GM18499 (cell line): ENCODE data around the gene MYEOV.

ENCODE experiments used
- ATAC-seq: cut with Tn5 transposase; IDR thresholded peaks from one replicate; pipeline ENCODE4 v1.9.1; 2021; ENCODE audit warnings: moderate number of reproducible peaks; ENCODE audit not compliant: insufficient read depth, unreplicated experiment

MYEOV gene

DNA sequence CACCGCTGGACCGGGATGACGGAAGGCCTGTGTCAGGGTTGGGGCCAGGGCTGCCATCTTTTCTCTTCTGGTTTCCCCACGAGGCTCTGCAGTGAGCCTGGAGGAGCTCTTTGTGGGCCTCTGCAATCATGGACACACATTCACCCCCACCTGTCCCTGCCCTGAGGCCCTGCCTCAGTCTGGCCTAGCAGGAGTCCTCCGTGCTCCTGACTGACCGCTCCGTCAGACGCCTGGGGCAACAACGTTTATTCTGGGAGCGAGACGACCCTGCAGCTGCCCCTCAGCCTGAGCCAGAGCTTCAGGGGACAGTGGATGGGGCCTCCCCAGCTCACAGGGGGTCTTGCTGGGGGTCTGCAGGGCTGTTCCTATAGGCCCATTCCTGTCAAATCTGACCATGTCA lies 8.2 kb upstream of the MYEOV start:
- ATAC-seq, result no peak

DNA sequence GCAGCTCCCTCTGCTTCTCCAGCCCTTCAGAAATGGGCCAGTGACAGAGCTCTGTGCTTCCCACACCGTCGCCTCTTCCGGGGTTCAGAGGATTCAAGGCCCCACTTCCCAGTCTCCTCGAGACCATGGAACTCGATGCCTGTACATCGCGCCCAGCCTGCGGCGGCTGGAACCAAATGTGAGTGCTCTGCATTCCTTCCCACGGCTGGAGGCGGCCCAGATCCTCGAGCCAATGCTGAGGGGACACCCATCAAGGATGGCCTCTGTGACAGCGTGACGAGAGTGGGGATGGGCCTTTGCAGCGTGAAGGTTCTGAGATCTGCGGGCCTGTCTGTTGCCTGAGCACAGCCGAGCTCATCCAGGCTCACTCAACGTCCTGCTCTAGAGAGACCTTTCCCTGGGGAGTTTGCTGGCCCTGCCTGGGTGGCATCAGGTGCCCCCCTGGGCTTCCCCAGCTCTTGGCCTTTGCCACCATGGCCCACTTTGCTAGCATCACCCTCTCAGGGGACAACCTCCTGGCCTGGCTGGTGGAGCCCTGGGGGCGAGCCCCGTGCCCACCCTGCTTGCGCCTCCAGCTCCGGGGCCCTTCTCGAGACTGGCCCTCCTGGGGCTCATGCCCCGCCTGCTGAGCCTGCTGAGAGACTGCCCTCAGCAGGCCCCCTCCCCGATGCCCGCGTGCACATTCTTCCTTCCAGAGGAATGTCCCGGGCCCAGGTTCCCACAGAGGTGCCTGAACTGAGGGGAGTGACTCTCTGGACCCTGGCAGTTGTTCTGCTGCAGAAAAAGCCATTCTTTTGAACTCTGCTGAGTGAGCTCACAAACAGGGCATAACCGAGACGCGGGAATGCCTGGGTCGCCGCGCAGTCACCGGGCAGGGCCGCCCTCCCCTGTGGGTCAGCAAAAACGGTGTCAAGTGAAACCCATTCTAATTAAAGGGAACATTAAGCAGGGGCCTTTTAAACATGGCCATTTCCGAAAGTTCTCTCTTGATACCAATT lies 7.3 kb upstream of the MYEOV start:
- ATAC-seq, result no peak

DNA sequence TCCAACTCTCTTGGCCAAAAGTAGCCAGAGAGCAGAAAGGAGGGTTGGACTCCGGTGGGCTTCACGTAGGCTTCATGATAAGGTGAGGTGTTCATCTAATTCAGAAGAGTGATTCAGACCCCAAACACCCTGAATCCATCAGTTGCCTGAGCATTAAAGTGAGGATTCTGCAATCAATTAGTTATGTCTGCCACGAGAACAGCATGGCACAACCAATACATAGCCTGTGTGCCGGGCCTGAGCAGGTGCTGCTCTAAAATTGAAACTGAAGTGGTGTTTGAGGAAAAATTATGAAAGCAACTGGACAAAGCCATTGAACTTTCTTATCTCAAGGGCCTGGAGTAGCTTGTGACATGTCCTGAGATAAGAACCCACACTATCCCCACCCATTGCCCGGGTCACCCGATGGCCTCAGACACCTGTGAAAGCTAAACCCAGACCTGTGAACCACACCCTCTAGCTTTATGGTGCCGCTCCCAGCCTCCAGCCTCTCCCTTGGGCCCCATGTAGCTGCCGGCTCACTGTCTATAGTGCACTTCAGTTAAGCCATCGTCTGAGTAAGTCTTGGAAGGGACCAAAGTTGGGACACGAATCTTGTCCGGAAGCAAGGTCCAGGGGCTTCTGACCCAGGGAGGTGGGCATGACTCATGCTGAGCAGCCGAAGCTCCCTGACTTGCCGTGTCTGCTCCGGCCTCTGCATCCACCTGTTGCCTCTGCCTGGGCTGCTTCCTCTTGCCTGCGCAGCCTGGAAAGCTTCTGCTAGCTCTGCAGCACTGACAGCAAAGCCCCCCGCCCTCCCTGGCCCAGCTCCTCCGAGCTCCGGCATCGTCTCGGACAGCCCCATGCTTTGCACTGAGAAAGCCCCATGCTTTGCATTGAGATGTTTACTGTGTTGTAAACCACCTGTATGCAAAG lies 5.7 kb upstream of the MYEOV start:
- ATAC-seq, result no peak

DNA sequence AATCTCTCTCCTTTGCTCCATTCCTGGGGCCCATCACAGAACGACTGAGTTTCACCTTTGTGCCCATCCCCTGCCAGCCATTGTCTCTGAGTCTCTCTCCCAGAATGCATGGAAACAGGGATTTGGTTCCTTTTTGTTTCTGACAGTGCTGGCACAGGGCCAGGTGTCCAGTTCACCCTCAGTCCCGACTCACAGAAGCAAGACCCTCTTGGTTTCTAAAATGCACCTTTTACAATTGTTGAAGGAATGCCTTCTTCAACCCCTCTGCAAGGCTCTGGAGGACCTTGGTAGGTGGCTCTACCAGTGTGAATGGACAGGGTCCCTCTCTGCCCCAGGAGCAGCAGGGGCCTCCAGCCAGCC lies 5.1 kb upstream of the MYEOV start:
- ATAC-seq, result no peak

DNA sequence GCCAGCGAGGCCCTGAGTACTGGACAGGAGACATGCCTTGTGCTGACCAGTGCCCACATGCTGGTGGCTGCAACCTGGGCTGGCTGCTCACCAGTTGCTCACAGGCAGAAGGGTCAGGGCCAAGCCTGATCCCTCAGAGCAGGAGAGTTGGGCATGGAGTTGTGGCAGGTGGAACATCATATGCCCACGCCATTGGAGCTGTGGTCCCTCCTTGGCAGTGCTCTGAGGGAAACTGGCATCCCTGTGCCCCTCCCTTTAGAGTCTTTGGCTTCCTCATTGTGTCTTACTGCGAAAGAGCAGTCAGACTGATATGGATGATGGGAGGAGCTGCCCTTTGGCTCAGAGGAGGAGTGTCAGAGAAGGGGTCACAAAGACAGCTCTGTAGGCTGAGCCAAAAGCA lies 3.1 kb upstream of the MYEOV start:
- no peak for ATAC-seq

DNA sequence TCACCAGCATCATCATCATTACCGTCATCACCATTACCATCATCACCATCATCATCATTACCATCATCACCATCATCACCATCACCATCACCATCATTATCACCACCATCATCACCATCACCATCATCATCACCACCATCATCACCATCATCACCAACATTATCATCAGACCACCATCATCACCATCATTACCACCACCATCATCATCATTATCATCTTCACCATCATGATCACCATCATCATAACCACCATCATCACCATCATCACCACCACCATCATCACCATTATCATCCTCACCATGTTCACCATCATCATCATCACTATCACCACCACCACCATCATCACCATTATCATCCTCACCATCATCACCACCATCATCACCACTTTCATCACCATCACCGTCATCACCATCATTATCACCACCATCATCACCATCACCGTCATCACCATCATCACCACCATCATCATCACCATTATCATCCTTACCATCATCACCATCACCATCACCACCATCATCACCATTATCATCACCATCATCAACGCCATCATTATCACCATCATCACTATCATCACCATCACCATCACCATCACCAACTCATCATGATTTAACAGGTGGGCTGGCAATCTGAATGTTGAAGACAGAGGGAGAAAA lies 2.4 kb upstream of the MYEOV start:
- ATAC-seq, result no peak

DNA sequence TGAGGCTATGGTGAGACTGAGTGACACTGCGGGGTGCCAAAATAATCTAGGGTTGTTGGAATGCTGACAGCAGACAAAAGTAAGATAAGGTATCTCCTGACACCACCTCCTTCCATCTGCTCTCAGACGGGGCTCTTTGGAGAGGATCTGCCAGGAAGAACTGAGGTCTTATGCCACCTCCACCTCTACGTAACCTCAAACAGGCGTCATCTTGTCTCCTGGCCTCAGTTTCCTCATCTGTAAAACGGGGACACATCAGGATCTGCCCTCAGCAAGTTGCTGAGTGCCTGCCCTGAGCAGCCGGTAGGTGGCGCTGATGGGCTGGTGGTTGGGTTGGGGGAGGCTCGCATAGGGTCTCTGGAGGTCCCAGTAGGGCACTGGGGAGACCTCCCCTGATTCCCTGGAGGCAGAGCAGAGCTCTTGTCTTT lies 1.7 kb upstream of the MYEOV start:
- no peak for ATAC-seq

DNA sequence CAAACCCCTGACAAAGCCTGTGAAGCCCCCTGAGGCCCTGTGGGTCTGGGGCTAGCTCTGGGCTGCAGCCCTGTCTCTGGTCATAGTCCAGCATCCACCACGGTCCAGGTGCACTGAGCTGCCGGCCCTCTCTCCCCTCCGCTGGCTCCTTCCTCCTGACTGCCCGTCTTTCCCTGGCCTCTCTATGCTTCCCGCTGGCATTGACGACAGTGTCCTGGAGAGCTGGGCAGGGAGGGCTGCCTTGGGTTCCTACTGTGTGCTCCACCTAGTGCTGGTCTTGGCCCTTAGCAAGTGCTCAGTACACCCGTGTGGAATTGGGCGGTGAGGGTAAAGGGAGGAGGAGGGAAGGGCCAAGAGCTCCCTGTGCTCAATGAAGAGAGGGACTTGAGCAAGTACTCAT lies 868 bp upstream of the MYEOV start:
- ATAC-seq, result no peak

DNA sequence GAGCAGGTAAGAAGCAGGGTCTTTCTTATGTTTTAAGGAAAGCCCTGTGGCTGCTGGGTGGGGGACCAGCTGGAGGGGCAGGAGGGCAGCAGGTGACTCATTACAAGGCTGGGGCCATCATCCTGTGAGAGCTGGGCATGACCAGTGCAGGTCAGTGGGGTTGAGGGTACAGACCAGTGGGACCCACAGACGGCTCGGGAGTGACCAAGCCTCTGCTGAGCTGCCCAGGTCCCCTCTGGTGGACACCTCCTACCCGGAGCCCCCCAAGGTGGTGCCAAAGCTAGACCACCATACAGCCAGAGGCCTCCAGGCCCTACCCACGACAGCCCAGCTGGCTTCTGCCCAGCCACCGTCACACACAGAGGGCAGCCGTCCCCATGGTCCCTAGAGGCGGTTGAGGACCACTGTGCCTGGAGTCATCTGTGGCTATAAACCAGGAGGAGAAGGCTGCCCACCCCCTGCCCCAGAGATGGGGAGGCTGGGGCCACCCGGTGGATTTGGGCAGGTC lies 670 bp downstream of the MYEOV start:
- no peak for ATAC-seq

DNA sequence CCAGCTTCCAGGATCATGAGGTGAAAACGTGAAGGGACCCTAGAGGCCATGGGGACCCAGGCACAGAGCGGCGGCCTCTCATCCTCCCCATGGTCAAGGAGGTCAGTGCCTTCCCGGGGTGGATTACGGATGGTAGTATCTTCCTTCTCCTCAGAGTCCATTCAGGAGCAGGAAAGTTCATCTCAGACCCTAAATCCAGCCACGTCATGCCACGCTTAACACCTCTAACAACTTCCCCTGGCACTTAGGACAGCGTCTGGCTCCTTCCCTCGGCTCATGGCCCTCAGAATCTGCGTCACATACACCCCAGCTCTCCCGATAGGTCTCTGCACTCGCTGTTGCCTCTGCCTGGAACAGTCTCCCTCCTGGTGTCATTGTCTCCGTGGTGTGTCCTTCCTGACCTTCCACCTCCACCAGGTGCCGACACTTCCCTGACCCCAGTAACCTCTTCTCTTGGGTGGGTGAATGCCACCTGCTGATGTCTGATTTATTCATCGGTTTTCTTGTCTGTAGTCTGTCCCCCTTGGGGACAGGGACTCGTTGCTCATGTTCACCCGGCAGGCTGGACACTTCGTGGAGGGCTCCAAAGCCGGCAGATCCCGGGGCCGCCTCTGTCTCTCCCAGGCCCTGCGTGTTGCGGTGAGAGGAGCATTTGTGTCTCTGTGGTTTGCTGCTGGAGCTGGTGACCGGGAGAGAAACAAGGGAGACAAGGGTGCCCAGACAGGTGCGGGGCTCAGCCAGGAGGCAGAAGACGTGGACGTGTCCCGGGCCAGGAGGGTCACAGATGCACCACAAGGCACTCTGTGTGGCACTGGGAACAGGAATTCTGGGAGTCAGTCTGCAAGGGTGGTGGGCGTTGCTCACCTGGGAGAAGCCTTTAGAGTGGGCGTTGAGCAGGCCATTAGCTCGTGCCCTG lies 1.4 kb downstream of the MYEOV start:
- no peak for ATAC-seq

DNA sequence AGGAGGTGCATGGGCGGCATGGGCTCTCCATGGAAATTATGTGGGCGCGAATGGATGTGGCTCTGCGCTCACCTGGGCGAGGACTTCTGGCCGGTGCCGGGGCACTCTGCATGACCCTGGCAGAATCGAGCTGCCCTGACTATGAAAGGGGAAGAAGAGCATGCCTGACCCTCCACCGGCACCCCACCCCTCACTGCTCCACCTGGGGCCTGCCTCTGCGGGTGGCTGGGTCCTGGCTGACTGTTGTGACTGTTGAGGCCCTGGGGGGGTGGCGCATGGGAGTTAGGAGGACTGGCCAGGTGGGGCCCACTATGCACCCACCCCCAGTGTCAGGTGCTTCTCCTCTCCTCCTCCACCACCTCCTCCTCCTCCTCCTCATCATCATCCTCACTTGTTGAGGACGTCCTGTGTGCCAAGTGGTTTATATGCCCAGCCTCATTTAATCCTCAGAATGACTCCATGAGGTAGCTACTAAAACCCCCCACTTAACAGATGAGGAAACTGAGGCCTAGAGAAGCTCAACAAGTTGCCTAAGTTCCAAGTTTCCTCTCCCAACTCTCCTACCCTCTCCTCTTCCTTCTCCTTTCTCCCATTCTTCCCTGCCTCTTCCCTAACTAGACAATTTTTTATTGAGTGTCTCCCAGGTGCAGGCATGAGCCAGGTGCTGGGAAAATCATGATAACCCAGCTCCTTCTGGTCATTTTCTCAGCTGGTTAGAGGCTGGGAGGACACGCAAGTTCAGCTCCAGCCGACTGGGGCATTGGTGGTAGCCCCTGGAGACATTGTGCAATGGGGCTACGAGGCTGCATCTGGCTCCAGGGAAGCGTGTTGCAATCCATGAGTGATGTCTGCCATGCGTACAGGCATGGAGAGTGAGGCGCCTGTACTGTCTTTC lies 2.3 kb downstream of the MYEOV start:
- no peak for ATAC-seq

DNA sequence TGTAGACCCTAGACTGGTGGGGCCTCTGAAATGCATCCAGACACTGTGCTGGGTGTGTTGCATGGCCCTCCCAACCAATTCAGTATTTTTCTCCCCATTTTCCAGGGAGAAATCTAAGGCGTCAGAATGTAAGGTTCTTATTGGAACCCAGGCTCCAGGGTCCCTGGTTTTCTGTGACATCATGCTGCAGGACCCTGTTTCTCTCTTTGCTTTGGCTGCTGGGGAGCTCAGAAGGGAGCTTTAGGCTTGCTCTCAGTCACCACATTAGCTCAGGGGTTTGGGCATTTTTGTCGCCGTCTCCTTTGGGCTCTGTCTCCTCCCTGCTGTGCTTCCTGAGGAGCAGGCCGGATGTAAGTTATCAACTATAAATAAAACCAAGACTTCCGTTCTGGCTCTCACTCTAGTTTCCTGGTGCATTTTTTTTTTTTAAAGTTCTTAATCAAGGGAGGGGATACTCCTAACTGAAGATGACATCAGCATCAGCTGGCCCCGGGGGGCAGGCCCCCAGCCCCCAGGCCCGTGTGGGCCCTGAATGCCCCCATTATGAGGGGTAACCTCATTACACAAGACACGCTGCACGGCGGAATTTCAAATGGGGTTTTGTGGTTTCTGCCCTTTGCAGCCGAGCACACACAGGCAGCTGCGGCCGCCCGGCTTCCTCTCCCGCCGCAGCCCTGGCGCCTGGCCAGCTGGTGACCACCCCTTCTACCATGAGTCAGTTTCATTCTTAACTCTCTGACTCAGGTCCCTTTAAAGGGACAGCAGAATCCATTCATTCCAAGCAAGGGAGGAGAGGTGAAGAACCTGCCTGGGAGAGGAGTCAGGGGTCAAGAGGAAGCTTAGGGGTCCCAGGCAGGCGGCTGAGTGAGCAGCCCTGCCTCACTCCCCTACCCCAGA lies 3.2 kb downstream of the MYEOV start:
- peak; percentile 32 for ATAC-seq

DNA sequence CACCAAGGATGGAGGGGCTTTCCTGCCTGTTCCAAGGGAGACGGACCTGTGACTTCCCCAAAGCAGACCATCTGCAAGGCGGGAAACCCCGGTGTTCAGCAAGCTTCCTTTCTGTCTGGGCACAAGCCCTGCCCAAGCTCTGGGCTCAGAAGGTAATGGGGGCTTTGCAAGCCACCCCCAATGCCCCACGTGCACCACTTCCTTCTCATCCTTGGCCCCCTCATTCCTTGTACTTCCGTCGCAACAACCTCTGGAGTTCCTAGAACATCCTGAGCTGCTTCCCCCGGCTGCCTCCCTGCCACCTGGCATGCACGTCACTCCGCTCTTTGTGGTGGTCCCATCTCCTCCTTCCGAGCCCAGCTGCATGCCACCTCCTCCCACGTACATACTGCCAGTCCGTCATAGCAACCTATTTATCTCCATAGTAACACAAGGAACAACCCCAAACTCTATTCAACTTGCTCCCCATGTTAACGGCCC lies 3.9 kb downstream of the MYEOV start:
- ATAC-seq, result no peak

DNA sequence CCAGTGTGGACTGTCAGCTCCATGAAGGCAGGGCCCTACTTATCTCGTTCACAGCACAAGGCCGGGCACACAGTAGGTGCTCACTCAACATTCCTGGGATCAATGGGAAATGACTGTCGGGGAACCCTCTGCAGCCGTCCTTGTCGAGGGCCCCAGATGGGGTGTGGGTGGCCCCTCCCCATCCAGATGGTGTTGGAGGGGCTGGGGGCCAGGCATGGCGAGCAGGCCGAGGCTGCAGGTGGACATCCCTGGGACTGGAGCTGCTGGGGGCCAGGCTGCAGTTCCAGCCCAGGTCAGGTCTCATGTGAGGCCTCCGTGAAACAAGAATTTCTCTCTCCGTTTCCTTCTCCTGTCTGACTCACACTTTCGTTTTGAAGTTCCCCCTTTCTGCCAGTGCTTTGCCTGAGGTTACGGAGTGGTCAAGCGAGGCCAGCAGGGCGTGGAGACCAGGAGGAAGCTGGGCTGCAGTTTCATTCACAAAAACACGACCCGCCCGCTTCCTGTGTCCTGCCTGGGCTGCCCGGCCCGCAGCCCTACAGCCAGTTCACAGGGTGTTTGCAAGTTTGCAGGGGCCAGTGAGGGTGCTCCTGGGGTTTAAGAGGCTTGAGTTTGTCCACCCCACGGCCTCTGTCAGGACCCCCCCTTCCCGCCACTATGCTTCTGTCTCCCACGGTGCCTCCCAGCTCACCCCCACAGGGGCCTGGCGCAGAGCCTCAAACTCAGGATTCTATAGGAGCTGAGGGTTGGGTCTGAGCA lies 4.5 kb downstream of the MYEOV start:
- ATAC-seq, result peak; percentile 36

DNA sequence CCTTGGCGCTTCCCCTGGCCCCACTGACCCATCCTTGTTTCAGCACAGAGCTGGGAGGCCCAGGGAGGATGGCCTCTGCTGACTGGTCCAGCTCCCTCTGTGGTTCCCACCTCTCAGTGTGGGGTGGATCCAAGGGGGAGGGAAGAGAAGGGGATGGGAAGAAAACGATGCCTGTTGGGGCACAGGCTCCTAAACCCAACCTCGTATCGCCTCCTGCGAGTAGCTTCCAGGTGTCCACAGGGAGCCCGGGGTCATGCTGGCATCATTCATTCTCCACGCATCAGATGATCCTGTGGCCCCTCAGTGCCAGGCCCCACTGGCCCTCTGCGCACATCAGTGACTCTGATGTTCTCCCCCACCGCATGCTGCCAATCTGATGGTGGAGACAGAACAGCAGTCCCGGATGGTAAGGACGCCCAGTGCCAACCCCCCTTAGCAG lies 5.1 kb downstream of the MYEOV start:
- no peak for ATAC-seq

DNA sequence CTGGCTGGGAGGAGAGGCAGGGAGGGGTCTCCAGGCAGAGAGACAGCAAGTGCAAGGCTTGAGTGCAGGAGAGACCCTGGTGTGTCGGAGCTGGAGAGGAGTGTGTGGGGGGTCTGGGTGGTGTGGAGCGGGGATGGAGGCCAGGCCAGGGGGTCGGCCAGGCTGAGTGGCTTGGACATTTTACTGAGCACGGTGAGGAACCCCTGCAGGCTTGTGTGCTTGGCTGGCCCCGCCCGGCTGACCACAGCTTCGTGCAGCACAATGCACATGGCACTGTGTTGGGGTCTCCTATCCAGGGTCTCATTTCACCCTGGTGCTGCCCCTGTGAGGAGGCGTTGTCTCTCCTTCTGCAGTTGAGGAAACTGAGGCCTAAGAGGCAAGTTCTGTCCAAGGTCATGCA lies 5.6 kb downstream of the MYEOV start:
- no peak for ATAC-seq
